ENCODE data around the gene HTRA1.
A peak's percentile ranks its signal among the peaks of the same experiment; 100 is the strongest.

The HTRA1 gene

GRCh38 chr10:122490268-122490667 is 28.9 kb downstream of the HTRA1 start:
- Mint-ChIP-seq H3K4me1 (peaks cover 78% of the 10 kb centered on the region), H3K27ac (peak overlapping the region in 2 of 3 experiments; percentile 8 to 97), H3K4me3 (no peak overlapping the region), H3K36me3 (ENCODE audit: low read depth) (peaks cover 11% of the 10 kb centered on the region), H3K27me3 (ENCODE audit: low read depth) (peaks cover 5% of the 10 kb centered on the region), H3K9me3 (no peaks in the 10 kb centered on the region)
- no peak for TF ChIP-seq CTCF (IDR thresholded peaks at IDR 0.05; ENCODE audit: unreplicated experiment in 3 of 3)

- Mint-ChIP-seq H3K4me1 (peaks cover 78% of the 10 kb centered on the region), H3K9me3 (no peaks in the 10 kb centered on the region), H3K4me3 (peak overlapping the region in 1 of 3 experiments; percentile 18), H3K36me3 (ENCODE audit: low read depth) (peaks cover 11% of the 10 kb centered on the region), H3K27ac (peak overlapping the region; percentile 80 to 97 (median 94)), H3K27me3 (ENCODE audit: low read depth) (peaks cover 9% of the 10 kb centered on the region)
- TF ChIP-seq CTCF (IDR thresholded peaks at IDR 0.05; ENCODE audit: unreplicated experiment in 3 of 3), result no peak
Measured at GRCh38 chr10:122490786-122491680, 29.7 kb downstream of the HTRA1 start.

GRCh38 chr10:122492006-122492405 is 30.7 kb downstream of the HTRA1 start:
- Mint-ChIP-seq H3K27ac (peak overlapping the region; percentile 80 to 97 (median 94)), H3K4me3 (peak overlapping the region in 1 of 3 experiments; percentile 14), H3K36me3 (ENCODE audit: low read depth) (peaks cover 11% of the 10 kb centered on the region), H3K9me3 (no peaks in the 10 kb centered on the region), H3K4me1 (peaks cover 74% of the 10 kb centered on the region), H3K27me3 (ENCODE audit: low read depth) (peaks cover 9% of the 10 kb centered on the region)
- TF ChIP-seq CTCF (IDR thresholded peaks at IDR 0.05; ENCODE audit: unreplicated experiment in 3 of 3), result no peak

- Mint-ChIP-seq H3K36me3 (ENCODE audit: low read depth) (peaks cover 5% of the 10 kb centered on the region), H3K27me3 (ENCODE audit: low read depth) (peaks cover 9% of the 10 kb centered on the region), H3K4me3 (peak overlapping the region in 2 of 3 experiments; percentile 24 to 52), H3K4me1 (peaks cover 64% of the 10 kb centered on the region), H3K27ac (peak overlapping the region; percentile 84 to 97 (median 91)), H3K9me3 (no peaks in the 10 kb centered on the region)
- no peak for TF ChIP-seq CTCF (IDR thresholded peaks at IDR 0.05; ENCODE audit: unreplicated experiment in 3 of 3)
Measured at GRCh38 chr10:122492999-122493481, 31.7 kb downstream of the HTRA1 start.

GRCh38 chr10:122493761-122494160 is 32.4 kb downstream of the HTRA1 start:
- Mint-ChIP-seq H3K27ac (peak overlapping the region; percentile 84 to 97 (median 91)), H3K36me3 (ENCODE audit: low read depth) (peaks cover 5% of the 10 kb centered on the region), H3K4me1 (peaks cover 66% of the 10 kb centered on the region), H3K4me3 (no peak overlapping the region), H3K27me3 (ENCODE audit: low read depth) (peaks cover 9% of the 10 kb centered on the region), H3K9me3 (no peaks in the 10 kb centered on the region)
- no peak for TF ChIP-seq CTCF (IDR thresholded peaks at IDR 0.05; ENCODE audit: unreplicated experiment in 3 of 3)

Data from nephron (organoid).